ENCODE measurements around the gene CCDC149.

CCDC149 gene

GRCh38 chr4:24849756-24850155, 63.1 kb downstream of the CCDC149 start:
- Histone ChIP-seq H3K27me3 (ENCODE audit: control insufficient read depth, insufficient read depth, low read length) (no peaks in the 10 kb centered on the region), H3K36me3 (ENCODE audit: control insufficient read depth, insufficient read depth, low read length) (no peaks in the 10 kb centered on the region), H3K9ac (ENCODE audit: low read length) (no peak overlapping the region), H3K4me3 (ENCODE audit: low read length) (no peak overlapping the region), H3K9me3 (ENCODE audit: control insufficient read depth, low read length) (no peaks in the 10 kb centered on the region), H3K4me1 (ENCODE audit: control insufficient read depth, insufficient read depth, low read length) (no peaks in the 10 kb centered on the region)

- no peaks in the 10 kb centered on the region for H3K36me3 ChIP-seq (ENCODE audit: control insufficient read depth, insufficient read depth, low read length)
- no peaks in the 10 kb centered on the region for H3K27me3 ChIP-seq (ENCODE audit: control insufficient read depth, insufficient read depth, low read length)
Measured at GRCh38 chr4:24849351-24849750, 63.5 kb downstream of the CCDC149 start.

GRCh38 chr4:24846716-24847115, 66.1 kb downstream of the CCDC149 start:
- H3K36me3 ChIP-seq (ENCODE audit: control insufficient read depth, insufficient read depth, low read length) = no peaks in the 10 kb centered on the region

More at GRCh38 chr4:24849351-24849750, 63.5 kb downstream of the CCDC149 start:
- H3K4me3 ChIP-seq (ENCODE audit: low read length) = no peak overlapping the region
- H3K9ac ChIP-seq (ENCODE audit: low read length) = no peak overlapping the region
- H3K4me1 ChIP-seq (ENCODE audit: control insufficient read depth, insufficient read depth, low read length) = no peaks in the 10 kb centered on the region
- no peaks in the 10 kb centered on the region for H3K9me3 ChIP-seq (ENCODE audit: control insufficient read depth, low read length)

GRCh38 chr4:24845902-24846301, 66.9 kb downstream of the CCDC149 start:
- Histone ChIP-seq H3K36me3 (ENCODE audit: control insufficient read depth, insufficient read depth, low read length) (no peaks in the 10 kb centered on the region), H3K4me3 (ENCODE audit: low read length) (no peak overlapping the region), H3K9me3 (ENCODE audit: control insufficient read depth, low read length) (no peaks in the 10 kb centered on the region), H3K9ac (ENCODE audit: low read length) (no peak overlapping the region), H3K27me3 (ENCODE audit: control insufficient read depth, insufficient read depth, low read length) (no peaks in the 10 kb centered on the region), H3K4me1 (ENCODE audit: control insufficient read depth, insufficient read depth, low read length) (peaks cover 9% of the 10 kb centered on the region)

More at GRCh38 chr4:24846716-24847115, 66.1 kb downstream of the CCDC149 start:
- no peaks in the 10 kb centered on the region for H3K9me3 ChIP-seq (ENCODE audit: control insufficient read depth, low read length)
- no peak overlapping the region for H3K9ac ChIP-seq (ENCODE audit: low read length)
- H3K4me3 ChIP-seq (ENCODE audit: low read length) = no peak overlapping the region
- H3K27me3 ChIP-seq (ENCODE audit: control insufficient read depth, insufficient read depth, low read length) = no peaks in the 10 kb centered on the region
- H3K4me1 ChIP-seq (ENCODE audit: control insufficient read depth, insufficient read depth, low read length) = peaks cover under 1% of the 10 kb centered on the region

GRCh38 chr4:24845132-24845531, 67.7 kb downstream of the CCDC149 start:
- H3K9ac ChIP-seq (ENCODE audit: low read length) = no peak overlapping the region
- no peaks in the 10 kb centered on the region for H3K27me3 ChIP-seq (ENCODE audit: control insufficient read depth, insufficient read depth, low read length)
- H3K4me3 ChIP-seq (ENCODE audit: low read length) = no peak overlapping the region
- peaks cover 10% of the 10 kb centered on the region for H3K4me1 ChIP-seq (ENCODE audit: control insufficient read depth, insufficient read depth, low read length)
- H3K36me3 ChIP-seq (ENCODE audit: control insufficient read depth, insufficient read depth, low read length) = no peaks in the 10 kb centered on the region
- no peaks in the 10 kb centered on the region for H3K9me3 ChIP-seq (ENCODE audit: control insufficient read depth, low read length)

- no peak overlapping the region for H3K4me3 ChIP-seq (ENCODE audit: low read length)
Measured at GRCh38 chr4:24843096-24843495, 69.7 kb downstream of the CCDC149 start.

GRCh38 chr4:24842356-24842755, 70.5 kb downstream of the CCDC149 start:
- H3K9me3 ChIP-seq (ENCODE audit: control insufficient read depth, low read length) = no peaks in the 10 kb centered on the region
- H3K36me3 ChIP-seq (ENCODE audit: control insufficient read depth, insufficient read depth, low read length) = no peaks in the 10 kb centered on the region
- H3K27me3 ChIP-seq (ENCODE audit: control insufficient read depth, insufficient read depth, low read length) = no peaks in the 10 kb centered on the region
- peaks cover 10% of the 10 kb centered on the region for H3K4me1 ChIP-seq (ENCODE audit: control insufficient read depth, insufficient read depth, low read length)
- H3K9ac ChIP-seq (ENCODE audit: low read length) = no peak overlapping the region
- H3K4me3 ChIP-seq (ENCODE audit: low read length) = no peak overlapping the region

More at GRCh38 chr4:24843096-24843495, 69.7 kb downstream of the CCDC149 start:
- Histone ChIP-seq H3K9me3 (ENCODE audit: control insufficient read depth, low read length) (no peaks in the 10 kb centered on the region), H3K27me3 (ENCODE audit: control insufficient read depth, insufficient read depth, low read length) (no peaks in the 10 kb centered on the region), H3K9ac (ENCODE audit: low read length) (no peak overlapping the region), H3K36me3 (ENCODE audit: control insufficient read depth, insufficient read depth, low read length) (no peaks in the 10 kb centered on the region), H3K4me1 (ENCODE audit: control insufficient read depth, insufficient read depth, low read length) (peaks cover 10% of the 10 kb centered on the region)

- H3K36me3 ChIP-seq (ENCODE audit: control insufficient read depth, insufficient read depth, low read length) = no peaks in the 10 kb centered on the region
- H3K9me3 ChIP-seq (ENCODE audit: control insufficient read depth, low read length) = no peaks in the 10 kb centered on the region
- no peaks in the 10 kb centered on the region for H3K27me3 ChIP-seq (ENCODE audit: control insufficient read depth, insufficient read depth, low read length)
- H3K4me1 ChIP-seq (ENCODE audit: control insufficient read depth, insufficient read depth, low read length) = peaks cover 10% of the 10 kb centered on the region
- H3K4me3 ChIP-seq (ENCODE audit: low read length) = no peak overlapping the region
- H3K9ac ChIP-seq (ENCODE audit: low read length) = no peak overlapping the region
Measured at GRCh38 chr4:24840826-24841543, 71.9 kb downstream of the CCDC149 start.

- no peak overlapping the region for H3K9ac ChIP-seq (ENCODE audit: low read length)
- no peaks in the 10 kb centered on the region for H3K36me3 ChIP-seq (ENCODE audit: control insufficient read depth, insufficient read depth, low read length)
- no peaks in the 10 kb centered on the region for H3K27me3 ChIP-seq (ENCODE audit: control insufficient read depth, insufficient read depth, low read length)
- H3K4me1 ChIP-seq (ENCODE audit: control insufficient read depth, insufficient read depth, low read length) = peaks cover 10% of the 10 kb centered on the region
- H3K9me3 ChIP-seq (ENCODE audit: control insufficient read depth, low read length) = no peaks in the 10 kb centered on the region
- no peak overlapping the region for H3K4me3 ChIP-seq (ENCODE audit: low read length)
Measured at GRCh38 chr4:24840362-24840761, 72.5 kb downstream of the CCDC149 start.

- no peaks in the 10 kb centered on the region for H3K9me3 ChIP-seq (ENCODE audit: control insufficient read depth, low read length)
- H3K36me3 ChIP-seq (ENCODE audit: control insufficient read depth, insufficient read depth, low read length) = no peaks in the 10 kb centered on the region
- H3K27me3 ChIP-seq (ENCODE audit: control insufficient read depth, insufficient read depth, low read length) = no peaks in the 10 kb centered on the region
- H3K4me3 ChIP-seq (ENCODE audit: low read length) = no peak overlapping the region
- peaks cover 10% of the 10 kb centered on the region for H3K4me1 ChIP-seq (ENCODE audit: control insufficient read depth, insufficient read depth, low read length)
- H3K9ac ChIP-seq (ENCODE audit: low read length) = no peak overlapping the region
Measured at GRCh38 chr4:24837781-24838180, 75.1 kb downstream of the CCDC149 start.

GRCh38 chr4:24837336-24837735, 75.5 kb downstream of the CCDC149 start:
- Histone ChIP-seq H3K36me3 (ENCODE audit: control insufficient read depth, insufficient read depth, low read length) (no peaks in the 10 kb centered on the region), H3K9ac (ENCODE audit: low read length) (no peak overlapping the region), H3K27me3 (ENCODE audit: control insufficient read depth, insufficient read depth, low read length) (no peaks in the 10 kb centered on the region), H3K9me3 (ENCODE audit: control insufficient read depth, low read length) (no peaks in the 10 kb centered on the region), H3K4me3 (ENCODE audit: low read length) (no peak overlapping the region), H3K4me1 (ENCODE audit: control insufficient read depth, insufficient read depth, low read length) (peaks cover 10% of the 10 kb centered on the region)

GRCh38 chr4:24836661-24837242, 76.1 kb downstream of the CCDC149 start:
- Histone ChIP-seq H3K4me1 (ENCODE audit: control insufficient read depth, insufficient read depth, low read length) (peaks cover 9% of the 10 kb centered on the region), H3K9me3 (ENCODE audit: control insufficient read depth, low read length) (no peaks in the 10 kb centered on the region), H3K27me3 (ENCODE audit: control insufficient read depth, insufficient read depth, low read length) (no peaks in the 10 kb centered on the region), H3K4me3 (ENCODE audit: low read length) (no peak overlapping the region), H3K36me3 (ENCODE audit: control insufficient read depth, insufficient read depth, low read length) (no peaks in the 10 kb centered on the region), H3K9ac (ENCODE audit: low read length) (no peak overlapping the region)

Data from mucosa of stomach (tissue), 1 donor.